ENCODE results near the gene PHIP. TPM values are rescaled to one million over a fixed set of nuclear protein-coding genes. Genes with fewer than 3 reads are reported as not detected.

Gene PHIP
- total RNA-seq, 1 donor from 2014 or later = 29.6 TPM

DNA sequence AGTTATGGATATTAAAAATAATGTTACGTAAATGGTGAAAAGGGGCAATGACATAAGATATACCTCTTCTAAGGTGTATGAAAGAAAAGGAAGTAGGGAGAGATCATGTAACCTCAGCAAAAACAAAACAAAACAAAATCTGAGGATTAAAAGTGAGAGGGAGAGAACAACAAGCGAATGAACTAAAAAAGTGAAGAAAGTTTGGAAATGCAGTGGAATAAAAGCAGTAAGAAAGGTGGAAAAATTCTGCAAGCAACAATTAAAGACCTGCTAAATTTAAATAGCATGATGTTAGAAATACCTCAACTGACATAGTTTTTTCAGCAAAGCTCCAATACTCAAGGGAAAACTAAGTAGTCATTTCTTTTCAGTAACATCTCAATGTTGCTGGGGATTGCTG lies 48.0 kb downstream of the PHIP start:
- Mint-ChIP-seq H3K27ac (ENCODE audit: unreplicated experiment) (no peak overlapping the region), H3K9me3 (ENCODE audit: unreplicated experiment) (no peaks in the 10 kb centered on the region), H3K4me1 (ENCODE audit: low read depth, unreplicated experiment) (peaks cover 6% of the 10 kb centered on the region), H3K36me3 (ENCODE audit: low read depth, unreplicated experiment) (peaks cover 13% of the 10 kb centered on the region), H3K27me3 (ENCODE audit: low read depth, unreplicated experiment) (no peaks in the 10 kb centered on the region), H3K4me3 (ENCODE audit: unreplicated experiment) (no peak overlapping the region)
- H3K4me2 ChIP-seq (ENCODE audit: low read length) = no peak overlapping the region
- H2AFZ ChIP-seq (ENCODE audit: low read depth, low read length) = no peak overlapping the region
- peaks cover 10% of the 10 kb centered on the region for H3K4me1 ChIP-seq (ENCODE audit: insufficient read depth, low read length)
- no peak overlapping the region for H3K27ac ChIP-seq (ENCODE audit: low read depth, low read length)
- no peaks in the 10 kb centered on the region for H3K9me3 ChIP-seq (ENCODE audit: insufficient read depth, low read depth, low read length)
- TF ChIP-seq EZH2 (IDR thresholded peaks at IDR 0.05; ENCODE audit: insufficient read depth, low read length) = no peak
- TF ChIP-seq, protein P1, sequence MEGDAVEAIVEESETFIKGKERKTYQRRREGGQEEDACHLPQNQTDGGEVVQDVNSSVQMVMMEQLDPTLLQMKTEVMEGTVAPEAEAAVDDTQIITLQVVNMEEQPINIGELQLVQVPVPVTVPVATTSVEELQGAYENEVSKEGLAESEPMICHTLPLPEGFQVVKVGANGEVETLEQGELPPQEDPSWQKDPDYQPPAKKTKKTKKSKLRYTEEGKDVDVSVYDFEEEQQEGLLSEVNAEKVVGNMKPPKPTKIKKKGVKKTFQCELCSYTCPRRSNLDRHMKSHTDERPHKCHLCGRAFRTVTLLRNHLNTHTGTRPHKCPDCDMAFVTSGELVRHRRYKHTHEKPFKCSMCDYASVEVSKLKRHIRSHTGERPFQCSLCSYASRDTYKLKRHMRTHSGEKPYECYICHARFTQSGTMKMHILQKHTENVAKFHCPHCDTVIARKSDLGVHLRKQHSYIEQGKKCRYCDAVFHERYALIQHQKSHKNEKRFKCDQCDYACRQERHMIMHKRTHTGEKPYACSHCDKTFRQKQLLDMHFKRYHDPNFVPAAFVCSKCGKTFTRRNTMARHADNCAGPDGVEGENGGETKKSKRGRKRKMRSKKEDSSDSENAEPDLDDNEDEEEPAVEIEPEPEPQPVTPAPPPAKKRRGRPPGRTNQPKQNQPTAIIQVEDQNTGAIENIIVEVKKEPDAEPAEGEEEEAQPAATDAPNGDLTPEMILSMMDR (IDR thresholded peaks at IDR 0.05; ENCODE audit: insufficient read depth, low read depth, low read length) = no peak
- no peaks in the 10 kb centered on the region for H3K27me3 ChIP-seq (ENCODE audit: insufficient read depth, low read length)
- peaks cover 48% of the 10 kb centered on the region for H4K20me1 ChIP-seq (ENCODE audit: insufficient read depth, low read length)
- no peak overlapping the region for H3K4me3 ChIP-seq (ENCODE audit: insufficient read depth, low read depth, low read length)
- H3K36me3 ChIP-seq (ENCODE audit: insufficient read depth, low read length) = no peaks in the 10 kb centered on the region
- no peak for DNase-seq (ENCODE audit: low read depth)
- FAIRE-seq = no peak
- H3K79me2 ChIP-seq (ENCODE audit: insufficient read depth, low read length) = peaks cover 23% of the 10 kb centered on the region
- H3K9ac ChIP-seq (ENCODE audit: low read length) = no peak overlapping the region

- Histone ChIP-seq H3K9me3 (ENCODE audit: insufficient read depth, low read depth, low read length) (no peaks in the 10 kb centered on the region), H3K27ac (ENCODE audit: low read depth, low read length) (no peak overlapping the region), H3K9ac (ENCODE audit: low read length) (no peak overlapping the region), H3K4me1 (ENCODE audit: insufficient read depth, low read length) (peaks cover 10% of the 10 kb centered on the region), H3K4me2 (ENCODE audit: low read length) (no peak overlapping the region), H3K4me3 (ENCODE audit: insufficient read depth, low read depth, low read length) (no peak overlapping the region), H3K36me3 (ENCODE audit: insufficient read depth, low read length) (no peaks in the 10 kb centered on the region), H3K27me3 (ENCODE audit: insufficient read depth, low read length) (no peaks in the 10 kb centered on the region), H3K79me2 (ENCODE audit: insufficient read depth, low read length) (peaks cover 12% of the 10 kb centered on the region), H2AFZ (ENCODE audit: low read depth, low read length) (no peak overlapping the region), H4K20me1 (ENCODE audit: insufficient read depth, low read length) (peaks cover 42% of the 10 kb centered on the region)
- DNase-seq (ENCODE audit: low read depth) (peak; percentile 16), FAIRE-seq (peak; percentile 20)
- Mint-ChIP-seq H3K36me3 (ENCODE audit: low read depth, unreplicated experiment) (peaks cover 8% of the 10 kb centered on the region), H3K9me3 (ENCODE audit: unreplicated experiment) (no peaks in the 10 kb centered on the region), H3K4me3 (ENCODE audit: unreplicated experiment) (no peak overlapping the region), H3K27ac (ENCODE audit: unreplicated experiment) (no peak overlapping the region), H3K27me3 (ENCODE audit: low read depth, unreplicated experiment) (no peaks in the 10 kb centered on the region), H3K4me1 (ENCODE audit: low read depth, unreplicated experiment) (no peaks in the 10 kb centered on the region)
- TF ChIP-seq EZH2 (IDR thresholded peaks at IDR 0.05; ENCODE audit: insufficient read depth, low read length) = no peak
These were observed 49.3 kb downstream of the PHIP start for GRCh38 chr6:79028641-79029314.

DNA sequence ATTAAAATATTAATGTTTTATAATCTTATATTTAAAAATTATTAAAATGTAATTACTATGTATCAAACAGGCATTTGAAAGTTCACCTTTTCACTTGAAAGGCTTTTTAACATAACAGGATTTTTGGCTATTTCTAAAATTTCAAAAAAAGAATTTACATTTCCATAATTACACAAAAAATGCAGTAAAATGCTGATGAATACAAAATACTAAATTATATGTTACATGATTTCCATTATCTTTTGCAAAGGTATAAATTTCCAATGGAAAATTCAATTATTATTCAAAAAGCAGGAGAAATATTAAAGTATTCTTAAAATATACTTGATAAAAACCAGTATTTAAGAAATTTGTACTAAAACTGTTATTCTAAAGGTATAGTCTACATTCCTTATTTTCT lies 66.1 kb downstream of the PHIP start:
- Mint-ChIP-seq H3K9me3 (ENCODE audit: unreplicated experiment) (no peaks in the 10 kb centered on the region), H3K36me3 (ENCODE audit: low read depth, unreplicated experiment) (peaks cover 3% of the 10 kb centered on the region), H3K27me3 (ENCODE audit: low read depth, unreplicated experiment) (no peaks in the 10 kb centered on the region), H3K4me3 (ENCODE audit: unreplicated experiment) (no peak overlapping the region), H3K4me1 (ENCODE audit: low read depth, unreplicated experiment) (no peaks in the 10 kb centered on the region), H3K27ac (ENCODE audit: unreplicated experiment) (no peak overlapping the region)
- H3K27ac ChIP-seq (ENCODE audit: low read depth, low read length) = no peak overlapping the region
- H3K36me3 ChIP-seq (ENCODE audit: insufficient read depth, low read length) = peaks cover 13% of the 10 kb centered on the region
- no peak overlapping the region for H3K9ac ChIP-seq (ENCODE audit: low read length)
- H4K20me1 ChIP-seq (ENCODE audit: insufficient read depth, low read length) = no peaks in the 10 kb centered on the region
- no peaks in the 10 kb centered on the region for H3K27me3 ChIP-seq (ENCODE audit: insufficient read depth, low read length)
- no peaks in the 10 kb centered on the region for H3K4me1 ChIP-seq (ENCODE audit: insufficient read depth, low read length)
- TF ChIP-seq, protein P1 (IDR thresholded peaks at IDR 0.05; ENCODE audit: insufficient read depth, low read depth, low read length) = no peak
- TF ChIP-seq EZH2 (IDR thresholded peaks at IDR 0.05; ENCODE audit: insufficient read depth, low read length) = no peak
- no peak overlapping the region for H3K4me3 ChIP-seq (ENCODE audit: insufficient read depth, low read depth, low read length)
- no peak for FAIRE-seq
- no peaks in the 10 kb centered on the region for H3K9me3 ChIP-seq (ENCODE audit: insufficient read depth, low read depth, low read length)
- no peak overlapping the region for H2AFZ ChIP-seq (ENCODE audit: low read depth, low read length)
- H3K79me2 ChIP-seq (ENCODE audit: insufficient read depth, low read length) = no peaks in the 10 kb centered on the region
- no peak overlapping the region for H3K4me2 ChIP-seq (ENCODE audit: low read length)
- no peak for DNase-seq (ENCODE audit: low read depth)

Data from astrocyte (in vitro differentiated cells and primary cell).